Fibroblast of villous mesenchyme (primary cell): ENCODE results near the gene LRRC46. TPM values are rescaled to one million over a fixed set of nuclear protein-coding genes. Genes with fewer than 3 reads are reported as not detected.

ENCODE experiments used
- DNase-seq: peaks from one replicate; pipeline ENCODE4 v3.0.0-alpha.2; 2010; ENCODE audit warnings: low read depth
- H3K4me3 ChIP-seq: 2 replicates; pipeline ENCODE4 v1.5.1; 2011; ENCODE audit warnings: low read depth, mild to moderate bottlenecking, low read length
- CTCF ChIP-seq: IDR thresholded peaks from 2 replicates; pipeline ENCODE4 v1.5.1; 2012; ENCODE audit warnings: low read depth, mild to moderate bottlenecking, low read length; ENCODE audit not compliant: insufficient read depth
- total RNA-seq: library from RNA; depleted of rRNA; stranded (reverse); fragments of >200 nt; gene quantifications from 2 replicates; pipeline ENCODE4 v1.2.3, GENCODE V29; 2012

Gene LRRC46
- total RNA-seq, 1 donor, result under 0.01 TPM

DNA sequence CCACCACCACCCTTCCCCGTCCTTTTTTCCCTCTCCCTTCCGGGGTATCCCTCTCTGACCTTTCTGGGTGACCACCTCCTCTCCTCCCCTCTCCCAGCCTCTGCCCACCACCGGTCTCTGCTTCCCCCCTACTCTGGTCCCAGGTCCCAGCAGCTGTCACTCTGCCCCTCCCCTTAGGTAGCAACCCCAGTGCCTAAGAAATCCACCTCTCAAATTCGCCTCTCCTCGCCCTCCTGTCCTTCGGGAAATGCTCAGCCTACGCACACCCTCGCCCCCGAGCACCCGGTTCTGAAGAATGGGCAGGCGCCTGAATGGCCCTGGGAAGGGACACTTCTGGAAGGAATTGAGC is 20.3 kb downstream of the LRRC46 start:
- no peak for TF ChIP-seq CTCF
- H3K4me3 ChIP-seq, result no peak overlapping the region
- DNase-seq, result no peak

GRCh38 chr17:47852113-47852949 is 20.9 kb downstream of the LRRC46 start:
- TF ChIP-seq CTCF, result no peak
- DNase-seq, result no peak
- no peak overlapping the region for H3K4me3 ChIP-seq

DNA sequence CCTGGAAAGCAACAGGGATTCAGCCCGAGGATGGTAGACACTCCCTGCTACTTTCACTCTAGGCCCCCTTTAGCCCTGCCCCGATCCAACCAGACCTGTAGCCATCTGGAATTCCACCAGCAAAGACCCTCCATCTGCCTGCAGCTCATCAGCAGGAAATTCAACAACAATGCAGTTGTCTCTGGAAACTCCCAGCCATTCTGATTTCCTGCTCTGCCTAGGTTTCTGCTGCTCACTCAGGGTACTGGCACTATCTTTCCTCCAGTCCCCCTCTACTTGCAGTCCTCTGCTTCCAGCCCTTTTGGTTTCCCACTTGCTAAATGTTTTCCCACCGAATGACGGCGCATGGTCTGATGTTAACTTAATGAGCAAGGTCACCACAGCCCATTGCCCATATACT is 22.1 kb downstream of the LRRC46 start:
- no peak overlapping the region for H3K4me3 ChIP-seq
- no peak for TF ChIP-seq CTCF
- no peak for DNase-seq

- no peak for TF ChIP-seq CTCF
- H3K4me3 ChIP-seq, result no peak overlapping the region
- no peak for DNase-seq
These were observed 24.3 kb downstream of the LRRC46 start for GRCh38 chr17:47855737-47856136.

DNA sequence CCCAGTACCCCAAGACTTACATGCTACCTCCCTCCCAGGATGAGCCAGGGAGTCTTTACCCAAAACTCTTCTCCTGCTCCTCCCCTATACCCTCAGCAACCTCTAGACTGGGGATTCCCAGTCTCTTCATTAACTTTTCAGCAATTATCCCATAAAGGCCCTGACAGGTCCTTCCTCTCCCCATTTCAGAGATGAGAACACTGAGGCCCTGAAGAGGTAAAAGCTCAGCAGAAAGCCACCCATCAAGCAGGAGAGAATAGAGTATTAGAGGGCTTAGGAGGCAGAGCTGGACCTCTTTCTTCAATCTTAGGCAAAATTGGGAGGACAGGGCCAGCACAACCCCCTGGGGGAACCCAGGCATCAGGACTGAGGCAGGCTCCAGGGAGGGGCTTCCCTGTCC is 25.4 kb downstream of the LRRC46 start:
- TF ChIP-seq CTCF, result no peak

GRCh38 chr17:47857551-47858455 is 26.3 kb downstream of the LRRC46 start:
- DNase-seq, result no peak
- no peak overlapping the region for H3K4me3 ChIP-seq
- no peak for TF ChIP-seq CTCF

More for the DNA sequence above, 25.4 kb downstream of the LRRC46 start:
- no peak for DNase-seq
- no peak overlapping the region for H3K4me3 ChIP-seq
